OCI-LY1 (cell line): ENCODE measurements around the gene STAC3.

Source experiments
- H2AFZ ChIP-seq: fragments of 200-600 bp; sonication (generic), shearing (Covaris generic); 2 replicates; pipeline ENCODE4 v1.6.0; 2014; ENCODE audit warnings: antibody characterized with exemption, mild to moderate bottlenecking, low read length
- H3F3A ChIP-seq: fragments of 200-600 bp; sonication (generic), shearing (Covaris generic); 2 replicates; pipeline ENCODE4 v1.6.0; 2014; ENCODE audit warnings: mild to moderate bottlenecking, antibody characterized with exemption, low read length, moderate library complexity; ENCODE audit not compliant: insufficient read depth
- H3K27ac ChIP-seq: fragments of 200-600 bp; sonication (generic); 2 replicates; pipeline ENCODE4 v1.5.1; 2014; ENCODE audit warnings: low read length, mixed run types, mild to moderate bottlenecking, low read depth; ENCODE audit not compliant: poor library complexity, severe bottlenecking
- H3K27me3 ChIP-seq: fragments of 200-600 bp; sonication (generic); 2 replicates; pipeline ENCODE4 v1.6.0; 2014; ENCODE audit warnings: antibody characterized with exemption, mild to moderate bottlenecking, low read length, moderate library complexity; ENCODE audit not compliant: insufficient read depth
- H3K36me3 ChIP-seq: fragments of 200-600 bp; sonication (generic); 2 replicates; pipeline ENCODE4 v1.6.1; 2014; ENCODE audit warnings: mild to moderate bottlenecking, antibody characterized with exemption, low read length, moderate library complexity, mixed read lengths; ENCODE audit not compliant: insufficient read depth
- H3K4me1 ChIP-seq: fragments of 200-600 bp; sonication (generic); 2 replicates; pipeline ENCODE4 v1.5.1; 2014; ENCODE audit warnings: mild to moderate bottlenecking, low read length, moderate library complexity; ENCODE audit not compliant: insufficient read depth, severe bottlenecking
- H3K4me2 ChIP-seq: fragments of 200-600 bp; sonication (generic), shearing (Covaris generic); 2 replicates; pipeline ENCODE4 v1.6.1; 2014; ENCODE audit warnings: low read length
- H3K4me3 ChIP-seq: fragments of 200-600 bp; sonication (generic); 2 replicates; pipeline ENCODE4 v1.5.1; 2014; ENCODE audit warnings: low read length, low read depth, mild to moderate bottlenecking, mixed read lengths; ENCODE audit not compliant: poor library complexity, severe bottlenecking
- H3K79me2 ChIP-seq: fragments of 200-600 bp; shearing (Covaris generic); 2 replicates; pipeline ENCODE4 v1.6.1; 2016; ENCODE audit warnings: mixed run types, low read length, mixed read lengths; ENCODE audit not compliant: insufficient read depth
- H3K9ac ChIP-seq: fragments of 200-600 bp; sonication (generic), shearing (Covaris generic); 2 replicates; pipeline ENCODE4 v1.6.1; 2014; ENCODE audit warnings: mild to moderate bottlenecking, low read length, mixed read lengths
- H3K9me2 ChIP-seq: fragments of 200-600 bp; sonication (generic), shearing (Covaris generic); 2 replicates; pipeline ENCODE4 v1.6.1; 2014; ENCODE audit warnings: low read depth, mild to moderate bottlenecking, low read length, mixed read lengths
- H3K9me3 ChIP-seq: fragments of 200-600 bp; shearing (Covaris generic); 2 replicates; pipeline ENCODE4 v1.6.1; 2014; ENCODE audit warnings: low read length, mixed read lengths
- H4K20me1 ChIP-seq: fragments of 200-600 bp; sonication (generic), shearing (Covaris generic); 2 replicates; pipeline ENCODE4 v1.6.0; 2016; ENCODE audit warnings: mild to moderate bottlenecking, low read length; ENCODE audit not compliant: insufficient read depth
- CTCF ChIP-seq: fragments of 200-600 bp; sonication (generic), shearing (Covaris generic); IDR thresholded peaks from 2 replicates; pipeline ENCODE4 v1.5.1; 2017; ENCODE audit warnings: mild to moderate bottlenecking, antibody characterized with exemption, low read length, moderate library complexity, mixed read lengths
- EZH2 ChIP-seq: fragments of 200-600 bp; sonication (generic), shearing (Covaris generic); IDR thresholded peaks from 2 replicates; pipeline ENCODE4 v1.8.0; 2017; ENCODE audit warnings: borderline replicate concordance, mixed run types, mild to moderate bottlenecking, antibody characterized with exemption, low read length, moderate library complexity, mixed read lengths

The STAC3 gene

GRCh38 chr12:57214398-57214781 is 36.6 kb downstream of the STAC3 start:
- Histone ChIP-seq H3K79me2 (no peaks in the 10 kb centered on the region), H3K4me2 (peak overlapping the region; percentile 65; the same call in 1 of the 2 replicates), H4K20me1 (no peaks in the 10 kb centered on the region), H3K9ac (no peak overlapping the region; the same call in 1 of the 2 replicates), H3K27me3 (no peaks in the 10 kb centered on the region), H3K4me1 (peaks cover 84% of the 10 kb centered on the region), H3K27ac (peak overlapping the region; percentile 63), H2AFZ (no peak overlapping the region), H3K36me3 (no peaks in the 10 kb centered on the region), H3K4me3 (peak overlapping the region; percentile 10), H3K9me2 (no peaks in the 10 kb centered on the region), H3F3A (no peaks in the 10 kb centered on the region), H3K9me3 (no peaks in the 10 kb centered on the region)
- TF ChIP-seq CTCF (peak; percentile 89), EZH2 (no peak)

GRCh38 chr12:57213763-57214397 is 37.1 kb downstream of the STAC3 start:
- Histone ChIP-seq H3K27me3 (no peaks in the 10 kb centered on the region), H3K4me2 (peak overlapping the region; percentile 10; the same call in 1 of the 2 replicates)

GRCh38 chr12:57213058-57213715 is 37.8 kb downstream of the STAC3 start:
- Histone ChIP-seq H3K9me3 (no peaks in the 10 kb centered on the region), H3K9ac (no peak overlapping the region; the same call in 1 of the 2 replicates), H3K79me2 (no peaks in the 10 kb centered on the region), H3K4me2 (peak overlapping the region; percentile 3; the same call in 1 of the 2 replicates), H3K4me3 (no peak overlapping the region), H3K36me3 (no peaks in the 10 kb centered on the region), H3F3A (no peaks in the 10 kb centered on the region), H3K9me2 (no peaks in the 10 kb centered on the region), H4K20me1 (no peaks in the 10 kb centered on the region), H3K27me3 (no peaks in the 10 kb centered on the region), H3K4me1 (peaks cover 72% of the 10 kb centered on the region), H3K27ac (no peak overlapping the region), H2AFZ (no peak overlapping the region)
- TF ChIP-seq EZH2, result no peak
- peak; percentile 88 for TF ChIP-seq CTCF

More at GRCh38 chr12:57213763-57214397, 37.1 kb downstream of the STAC3 start:
- Histone ChIP-seq H3K79me2 (no peaks in the 10 kb centered on the region), H3K9ac (no peak overlapping the region; the same call in 1 of the 2 replicates), H3K9me2 (no peaks in the 10 kb centered on the region), H4K20me1 (no peaks in the 10 kb centered on the region), H3K36me3 (no peaks in the 10 kb centered on the region), H3K9me3 (no peaks in the 10 kb centered on the region), H3K4me3 (no peak overlapping the region), H3F3A (no peaks in the 10 kb centered on the region), H3K27ac (no peak overlapping the region), H2AFZ (no peak overlapping the region), H3K4me1 (peaks cover 79% of the 10 kb centered on the region)
- TF ChIP-seq EZH2, result no peak
- no peak for TF ChIP-seq CTCF
